ENCODE results near the gene DYNLT4.
"Not testable (repeated sequence)": the region's sequence is repeated elsewhere in the genome, so short reads cannot be mapped to it uniquely, and the experiment has no call there.

The DYNLT4 gene

GRCh38 chr1:44808938-44809917, 2.1 kb upstream of the DYNLT4 start:
- DNase-seq (ENCODE audit: low read depth in 2 of 2), result peak; percentile 74 to 84

DNA sequence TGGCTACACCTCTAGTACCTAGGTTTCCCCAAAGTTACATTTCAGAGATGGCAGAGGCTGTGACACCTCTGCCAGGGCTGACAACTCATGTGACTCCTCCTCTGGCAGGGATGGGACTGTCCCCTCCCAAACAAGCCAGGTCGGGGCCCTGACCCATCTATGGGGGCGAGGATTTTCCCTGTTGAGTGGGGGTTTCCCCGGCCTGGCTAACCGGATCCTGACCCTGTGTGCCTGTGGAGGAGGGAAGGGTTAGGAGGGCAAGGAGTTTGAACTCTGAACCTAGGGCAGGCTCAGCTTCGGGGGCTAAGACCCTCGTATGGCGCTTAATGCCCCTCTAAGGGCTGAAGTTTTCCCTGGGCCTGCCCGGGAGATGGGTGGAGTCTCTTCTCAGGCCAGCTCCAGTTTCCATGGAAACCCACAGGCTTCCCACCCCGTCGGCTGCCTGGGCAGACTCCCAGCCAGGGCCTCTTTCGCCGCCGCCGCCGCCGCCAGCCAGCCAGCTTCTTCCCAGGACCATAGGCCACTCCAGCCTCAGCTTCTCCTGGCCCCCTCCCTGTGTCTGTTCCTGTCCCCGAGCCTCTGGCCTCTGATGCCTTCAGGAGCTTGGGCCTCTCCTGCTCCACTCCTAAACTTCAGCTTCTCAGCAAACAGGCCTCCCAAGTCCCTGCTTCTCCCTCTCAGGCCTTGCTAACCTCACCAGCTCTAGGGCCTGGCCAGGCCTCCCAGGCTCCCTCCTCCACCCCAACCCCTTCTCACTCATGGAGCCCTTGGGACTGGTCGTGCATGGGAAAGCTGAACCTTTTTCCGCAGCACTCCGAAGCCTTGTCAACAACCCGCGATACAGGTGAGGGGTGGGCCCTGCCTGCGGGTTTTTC, 1.1 kb upstream of the DYNLT4 start, which contains the start of gene BTBD19:
Gene BTBD19 (plus strand): TSS at position 461 of the 875 bp plus-strand sequence. CDS start 298 bp downstream, at position 759.
- DNase-seq (ENCODE audit: low read depth in 2 of 2), result peak in 1 of 2 donors; percentile 69

DNA sequence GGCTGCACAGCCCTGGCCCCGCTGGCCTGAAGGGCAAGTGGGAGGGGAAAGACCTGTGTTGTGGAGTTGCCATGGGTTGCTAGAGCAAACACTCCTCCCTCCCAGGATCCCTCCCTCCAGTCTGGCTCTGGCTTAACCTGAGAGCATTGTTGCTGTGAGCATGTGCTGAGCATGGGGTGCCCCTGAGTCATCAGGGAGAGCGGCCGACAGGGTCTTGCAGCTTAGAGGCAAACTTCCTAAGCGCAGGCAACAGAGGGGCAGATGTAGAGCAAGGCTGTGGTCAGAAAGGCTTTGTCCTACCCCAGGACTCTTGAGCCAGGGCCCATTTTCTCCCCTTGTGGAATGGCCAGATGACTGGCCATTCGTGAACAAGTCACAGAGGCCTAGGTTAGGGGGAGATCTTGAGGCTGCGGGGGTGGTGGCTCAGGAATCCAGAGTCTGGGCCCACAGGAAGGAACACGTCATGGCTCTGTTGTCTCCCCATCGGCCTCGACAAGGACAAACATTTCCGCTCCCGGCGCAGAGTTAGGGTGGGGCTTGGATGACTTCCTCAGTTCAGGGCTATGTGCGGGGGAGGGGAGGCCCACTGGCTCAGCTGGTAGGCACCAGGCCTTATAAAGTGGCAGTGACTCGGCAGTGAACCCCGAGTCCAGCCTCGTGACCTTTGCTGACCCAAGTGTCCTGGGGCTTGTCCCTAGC, 362 bp upstream of the DYNLT4 start:
- peak; percentile 75 to 85 for DNase-seq (ENCODE audit: low read depth in 2 of 2)

- no peak for DNase-seq (ENCODE audit: low read depth in 2 of 2)
Measured at GRCh38 chr1:44806025-44806703, 987 bp downstream of the DYNLT4 start.

DNA sequence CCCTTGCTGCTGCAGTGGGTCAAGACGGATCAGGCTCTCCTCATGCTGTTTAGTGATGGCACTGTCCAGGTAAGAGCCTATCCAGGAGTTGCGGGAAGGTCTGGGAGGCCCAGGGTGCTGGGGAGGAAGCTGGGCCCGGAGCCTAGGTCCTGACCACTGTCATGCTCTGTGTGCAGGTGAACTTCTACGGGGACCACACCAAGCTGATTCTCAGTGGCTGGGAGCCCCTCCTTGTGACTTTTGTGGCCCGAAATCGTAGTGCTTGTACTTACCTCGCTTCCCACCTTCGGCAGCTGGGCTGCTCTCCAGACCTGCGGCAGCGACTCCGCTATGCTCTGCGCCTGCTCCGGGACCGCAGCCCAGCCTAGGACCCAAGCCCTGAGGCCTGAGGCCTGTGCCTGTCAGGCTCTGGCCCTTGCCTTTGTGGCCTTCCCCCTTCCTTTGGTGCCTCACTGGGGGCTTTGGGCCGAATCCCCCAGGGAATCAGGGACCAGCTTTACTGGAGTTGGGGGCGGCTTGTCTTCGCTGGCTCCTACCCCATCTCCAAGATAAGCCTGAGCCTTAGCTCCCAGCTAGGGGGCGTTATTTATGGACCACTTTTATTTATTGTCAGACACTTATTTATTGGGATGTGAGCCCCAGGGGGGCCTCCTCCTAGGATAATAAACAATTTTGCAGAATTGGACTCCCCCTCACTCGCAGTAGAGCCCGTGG, 1.7 kb downstream of the DYNLT4 start:
- no peak for DNase-seq (ENCODE audit: low read depth in 2 of 2)

DNA sequence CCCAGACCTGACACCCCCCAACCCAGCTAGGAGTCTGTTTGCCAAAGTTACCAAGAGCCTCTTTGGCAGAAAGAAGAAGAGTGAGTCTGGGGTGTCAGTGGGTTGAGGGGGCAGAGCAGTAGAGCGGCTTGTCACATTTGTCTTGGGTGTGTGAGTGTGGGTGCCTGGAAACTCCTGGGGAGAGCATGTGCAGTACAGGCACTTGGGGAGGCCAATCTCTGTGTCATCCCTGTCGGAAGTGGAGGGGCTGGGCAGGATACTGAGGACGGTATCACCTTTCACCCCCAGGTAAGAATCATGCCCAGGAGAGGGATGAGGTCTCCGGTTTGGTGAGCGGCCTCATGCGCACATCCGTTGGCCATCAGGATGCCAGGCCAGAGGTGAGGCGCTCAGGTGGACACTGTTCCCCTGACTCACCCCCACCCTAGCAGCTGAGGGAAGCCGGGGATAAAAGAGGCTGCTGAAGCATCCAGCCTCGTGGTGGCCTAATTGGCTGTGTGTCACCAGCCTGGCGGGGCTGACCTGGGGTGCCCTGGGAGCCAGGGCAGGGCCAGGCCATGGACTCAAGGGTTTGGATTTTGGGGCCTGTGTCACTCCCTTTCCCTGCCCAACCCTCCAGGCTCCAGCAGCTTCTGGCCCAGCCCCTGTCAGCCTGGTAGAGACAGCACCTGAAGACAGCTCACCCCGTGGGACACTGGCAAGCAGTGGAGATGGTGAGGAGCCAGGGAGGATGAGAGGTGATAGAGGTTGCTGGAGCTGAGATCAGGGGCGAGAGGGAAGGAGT, 3.6 kb downstream of the DYNLT4 start:
- no peak for DNase-seq (ENCODE audit: low read depth in 2 of 2)

DNA sequence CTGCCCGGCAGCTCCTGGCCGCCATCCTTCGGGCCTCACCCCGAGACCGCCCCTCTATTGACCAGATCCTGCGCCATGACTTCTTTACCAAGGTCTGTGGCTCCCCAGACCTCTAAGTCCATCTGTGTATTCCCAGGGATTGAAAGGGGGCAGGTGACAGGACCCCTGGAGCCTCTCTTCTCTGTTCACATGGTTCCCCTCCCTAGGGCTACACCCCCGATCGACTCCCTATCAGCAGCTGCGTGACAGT, 4.2 kb downstream of the DYNLT4 start:
- DNase-seq (ENCODE audit: low read depth in 2 of 2), result no peak

- DNase-seq (ENCODE audit: low read depth in 2 of 2), result no peak
Measured at GRCh38 chr1:44802306-44803061, 4.7 kb downstream of the DYNLT4 start.

- DNase-seq (ENCODE audit: low read depth in 2 of 2), result no peak
Measured at GRCh38 chr1:44801491-44802305, 5.5 kb downstream of the DYNLT4 start.

DNA sequence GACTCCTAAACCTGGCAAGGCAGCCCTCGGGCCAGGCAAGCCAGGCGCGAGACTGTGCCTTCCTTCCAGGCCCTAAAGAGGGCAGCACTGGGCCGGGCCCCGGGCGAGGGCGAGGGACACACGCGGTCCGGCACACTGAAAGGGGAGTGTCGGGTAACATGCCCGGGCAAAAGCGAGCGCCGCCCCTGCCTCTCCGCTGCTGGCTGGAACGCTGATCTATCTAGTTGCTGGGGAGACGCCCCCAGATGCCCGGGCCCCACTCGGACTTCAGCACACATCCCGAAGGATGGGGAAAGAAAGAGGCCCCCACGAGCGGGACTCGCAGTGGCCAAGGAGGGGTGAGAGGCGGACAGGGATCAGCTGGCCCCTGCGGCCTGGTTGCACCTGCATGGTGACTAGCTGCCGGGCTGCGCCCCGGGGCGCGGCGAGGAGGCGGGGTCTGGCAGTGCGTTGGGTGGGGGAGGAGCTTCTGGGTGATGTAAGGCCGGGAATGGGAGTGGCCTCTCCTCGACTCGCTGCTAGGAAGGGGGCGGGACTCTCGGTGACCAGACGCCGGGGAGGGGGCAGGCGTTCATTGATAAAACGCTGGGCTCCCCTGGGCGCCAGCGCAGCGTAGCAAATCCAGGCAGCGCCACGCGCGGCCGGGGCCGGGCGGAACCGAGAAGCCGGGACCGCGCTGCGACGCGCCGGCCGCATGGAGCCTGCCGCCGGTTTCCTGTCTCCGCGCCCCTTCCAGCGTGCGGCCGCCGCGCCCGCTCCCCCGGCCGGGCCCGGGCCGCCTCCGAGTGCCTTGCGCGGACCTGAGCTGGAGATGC, 7.2 kb downstream of the DYNLT4 start, which contains the start of gene PLK3:
Gene PLK3 (plus strand): TSS at position 608 of the 815 bp plus-strand sequence. CDS start 87 bp downstream, at position 695.
- peak; percentile 97 to 99 for DNase-seq (ENCODE audit: low read depth in 2 of 2)

DNA sequence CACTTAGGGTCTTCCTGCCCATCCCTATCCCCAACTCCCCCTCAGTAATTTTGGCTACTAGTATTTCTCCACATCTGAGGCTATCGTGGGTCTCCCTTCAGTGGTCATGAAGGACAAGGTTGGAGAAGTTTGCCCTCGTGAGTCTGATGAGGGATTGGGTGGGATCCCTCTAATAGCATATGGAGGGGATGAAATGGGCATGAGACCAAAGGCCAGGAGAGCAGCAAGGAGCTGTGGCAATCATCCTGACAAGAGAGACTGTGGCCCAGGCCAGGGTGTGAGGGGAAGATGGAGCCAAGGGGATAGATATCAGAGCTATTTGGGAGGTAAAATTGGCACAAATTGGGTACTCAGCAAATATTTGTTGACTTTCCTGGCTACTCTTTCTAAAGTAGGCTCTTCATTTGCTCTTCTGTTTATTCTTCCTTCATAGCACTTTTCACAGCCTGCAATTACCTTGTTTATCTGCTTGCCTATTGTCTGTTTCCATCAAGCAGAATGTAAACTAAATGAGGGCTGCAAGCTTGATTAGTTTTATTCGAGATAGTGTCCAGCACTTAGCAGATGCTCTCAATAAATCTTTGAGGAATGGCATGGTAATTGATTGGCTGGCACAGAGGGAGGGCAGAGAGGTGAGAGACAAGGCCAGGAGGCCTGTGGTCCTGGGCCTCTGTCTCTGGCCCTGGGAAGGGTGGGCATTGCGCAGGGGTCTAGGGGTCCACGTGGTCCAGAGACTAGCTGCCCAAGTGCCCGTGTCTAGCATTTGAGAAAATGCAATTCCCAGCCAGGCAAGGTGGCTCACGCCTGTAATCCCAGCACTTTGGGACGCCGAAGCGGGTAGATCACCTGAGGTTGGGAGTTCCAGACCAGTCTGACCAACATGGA, 8.4 kb downstream of the DYNLT4 start:
- no peak for DNase-seq (ENCODE audit: low read depth in 2 of 2)

GRCh38 chr1:44797886-44798285, 9.3 kb downstream of the DYNLT4 start:
- DNase-seq (ENCODE audit: low read depth in 2 of 2), result not testable (repeated sequence)

GRCh38 chr1:44792736-44793502, 14.2 kb downstream of the DYNLT4 start:
- DNase-seq (ENCODE audit: low read depth in 2 of 2), result no peak

GRCh38 chr1:44790968-44791801, 16.0 kb downstream of the DYNLT4 start:
- DNase-seq (ENCODE audit: low read depth in 2 of 2), result no peak

All from activated CD4-positive, alpha-beta T cell treated with anti-CD3 and anti-CD28 coated beads for 24 hours (primary cell).